ENCODE results near the gene HSDL2. TPM values are rescaled to one million over a fixed set of nuclear protein-coding genes. Genes with fewer than 3 reads are reported as not detected.

HSDL2 gene
- 24.4 to 31.0 TPM (median 25.8 TPM) in 5 replicates for total RNA-seq (2022; extraction: Qiagen RNA extraction; ENCODE audit: low read depth)

DNA sequence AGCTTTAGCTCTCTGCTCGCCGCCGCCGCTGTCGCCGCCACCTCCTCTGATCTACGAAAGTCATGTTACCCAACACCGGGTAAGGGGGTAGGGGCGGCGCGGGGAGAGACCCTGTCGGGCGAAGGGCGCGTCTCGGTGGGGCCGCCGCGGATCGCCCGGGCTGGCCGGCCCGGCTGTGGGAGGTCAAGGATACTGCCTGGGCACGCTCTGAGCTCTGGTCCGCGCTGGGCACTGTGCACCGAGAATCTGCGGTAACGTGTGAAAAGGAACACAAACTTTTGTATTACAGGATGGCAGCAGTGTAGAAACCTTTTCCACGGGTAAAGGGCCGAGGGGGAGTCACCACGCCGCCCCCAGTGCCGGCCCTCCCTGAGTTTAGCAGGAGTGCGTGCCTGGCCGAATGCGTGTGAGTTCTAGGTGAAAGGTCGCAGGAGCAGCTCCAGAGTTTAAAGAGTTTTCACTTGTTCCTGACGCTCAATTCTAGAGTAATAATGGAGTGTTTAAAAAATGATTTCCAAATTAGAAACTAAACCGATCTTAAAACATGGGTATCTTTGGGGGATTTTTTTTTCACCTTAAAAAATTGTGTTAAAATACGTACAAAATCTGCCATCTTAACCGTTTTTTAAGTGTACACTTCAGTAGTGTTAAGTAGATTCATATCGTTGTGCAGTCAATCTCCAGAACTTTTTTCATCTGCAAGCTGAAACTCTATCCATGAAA is at the start of gene HSDL2:
TSS of gene HSDL2 (plus strand) at position 7 of the 723 bp plus-strand sequence. CDS start at position 63, 56 bp downstream.

GRCh38 chr9:112332977-112333638 is 46.8 kb upstream of the HSDL2 start, which contains the start of gene PTBP3:
Gene PTBP3, minus strand, starts transcription at chr9:112333619. Its CDS starts 35,754 bp downstream, at chr9:112297865.

DNA sequence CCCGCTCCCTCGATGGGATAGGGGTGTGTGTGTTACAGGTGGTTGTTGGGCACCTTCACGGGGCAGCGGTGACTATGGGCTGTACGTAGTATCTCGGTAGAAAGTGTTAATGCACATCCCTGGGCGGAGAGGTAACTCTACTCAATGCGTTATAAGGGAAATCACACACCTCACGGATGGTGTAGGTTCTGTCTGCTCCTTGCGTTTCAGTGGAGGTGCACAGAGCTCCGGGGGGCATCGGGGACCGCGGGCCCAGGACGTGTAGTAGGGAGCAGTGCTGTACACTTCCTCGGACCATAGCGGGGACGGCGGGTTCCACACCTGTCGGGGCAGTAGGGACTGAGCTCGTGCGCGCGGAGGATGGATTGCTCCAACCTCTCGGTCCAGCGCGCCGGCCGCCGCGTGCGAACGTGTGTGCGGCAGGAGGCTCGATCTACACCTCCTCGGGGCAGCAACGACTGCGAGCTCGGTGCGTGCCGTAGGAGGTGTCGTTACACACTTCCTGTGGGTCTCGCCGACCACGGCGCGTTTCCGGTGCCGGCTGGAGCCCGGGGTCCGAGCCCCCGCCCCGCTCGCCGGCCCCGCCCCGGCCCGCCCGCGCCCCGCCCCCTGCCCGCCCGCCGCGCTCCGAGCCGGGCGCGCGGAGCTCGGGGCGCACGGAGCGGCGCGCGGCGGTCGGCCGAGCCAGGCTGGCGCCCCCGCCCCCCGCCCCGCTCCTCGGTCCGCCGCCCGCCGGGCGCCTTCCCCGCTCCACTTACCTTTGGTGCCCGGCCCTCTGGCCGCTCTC is 106.5 kb downstream of the HSDL2 start, which contains the start of gene KIAA1958:
TSS of gene KIAA1958 (plus strand) at position 607 of the 787 bp plus-strand sequence. CDS start 87,254 bp downstream, outside the sequence.

Other genes starting within 250 kb of the HSDL2 start
- 12.9 to 14.6 TPM (median 14.2 TPM) in 5 replicates for gene SUSD1, start 204.8 kb upstream of the HSDL2 start, total RNA-seq (2022; extraction: Qiagen RNA extraction; ENCODE audit: low read depth)
- 22.4 to 40.5 TPM (median 32.7 TPM) in 5 replicates for gene PTBP3, start 46.5 kb upstream of the HSDL2 start, total RNA-seq (2022; extraction: Qiagen RNA extraction; ENCODE audit: low read depth)
- gene KIAA1958, start 106.7 kb downstream of the HSDL2 start, total RNA-seq (2022; extraction: Qiagen RNA extraction; ENCODE audit: low read depth): 1.5 to 2.6 TPM (median 2.1 TPM) in 5 replicates

All from A549 treated with GW870086 at 1 μM for 4 hours (cell line).